Ishikawa (cell line): ENCODE results near the gene LILRA1.

ENCODE experiments used
- CEBPB ChIP-seq: IDR thresholded peaks from 2 replicates; pipeline ENCODE4 v1.6.1; 2012
- CREB1 ChIP-seq: IDR thresholded peaks from 2 replicates; pipeline ENCODE4 v1.6.1; 2012; ENCODE audit warnings: low read depth
- EGR1 ChIP-seq: IDR thresholded peaks from 2 replicates; pipeline ENCODE4 v1.6.1; 2012
- EP300 ChIP-seq: IDR thresholded peaks from 2 replicates; pipeline ENCODE4 v1.6.1; 2012; ENCODE audit warnings: borderline replicate concordance
- FOXM1 ChIP-seq: IDR thresholded peaks from 2 replicates; pipeline ENCODE4 v1.6.1; 2012; ENCODE audit warnings: low read depth, borderline replicate concordance
- MAX ChIP-seq: IDR thresholded peaks from 2 replicates; pipeline ENCODE4 v1.6.1; 2012
- NFIC ChIP-seq: IDR thresholded peaks from 2 replicates; pipeline ENCODE4 v1.6.1; 2012
- RAD21 ChIP-seq: IDR thresholded peaks from 2 replicates; pipeline ENCODE4 v1.6.1; 2012; ENCODE audit warnings: low read depth
- REST ChIP-seq: IDR thresholded peaks from 2 replicates; pipeline ENCODE4 v1.6.1; 2012; ENCODE audit warnings: low read depth, mild to moderate bottlenecking
- TAF1 ChIP-seq: IDR thresholded peaks from 2 replicates; pipeline ENCODE4 v1.6.1; 2012; ENCODE audit warnings: low read depth, mild to moderate bottlenecking
- TCF12 ChIP-seq: IDR thresholded peaks from 2 replicates; pipeline ENCODE4 v1.6.1; 2012; ENCODE audit warnings: low read depth
- TEAD4 ChIP-seq: IDR thresholded peaks from 2 replicates; pipeline ENCODE4 v1.6.1; 2012
- USF1 ChIP-seq: IDR thresholded peaks from 2 replicates; pipeline ENCODE4 v1.6.1; 2012
- YY1 ChIP-seq: IDR thresholded peaks from 2 replicates; pipeline ENCODE4 v1.6.1; 2012; ENCODE audit warnings: low read depth
- ZBTB7A ChIP-seq: IDR thresholded peaks from 2 replicates; pipeline ENCODE4 v1.6.1; 2012; ENCODE audit warnings: low read depth

The LILRA1 gene

GRCh38 chr19:54638683-54639082 is 45.3 kb downstream of the LILRA1 start:
- no peak for TF ChIP-seq EP300
- no peak for TF ChIP-seq MAX
- TF ChIP-seq USF1, result no peak
- TF ChIP-seq FOXM1, result no peak
- no peak for TF ChIP-seq TEAD4
- no peak for TF ChIP-seq ZBTB7A
- TF ChIP-seq YY1, result no peak
- no peak for TF ChIP-seq RAD21
- no peak for TF ChIP-seq CREB1
- TF ChIP-seq REST, result no peak
- TF ChIP-seq NFIC, result no peak
- TF ChIP-seq CEBPB, result no peak
- no peak for TF ChIP-seq TAF1
- TF ChIP-seq EGR1, result no peak

- TF ChIP-seq EP300 (no peak), CEBPB (no peak), REST (no peak)
Measured at GRCh38 chr19:54644056-54644455, 50.6 kb downstream of the LILRA1 start.

GRCh38 chr19:54646331-54646841 is 53.0 kb downstream of the LILRA1 start:
- no peak for TF ChIP-seq TCF12
- TF ChIP-seq RAD21, result no peak
- TF ChIP-seq MAX, result no peak
- TF ChIP-seq FOXM1, result no peak
- no peak for TF ChIP-seq NFIC
- no peak for TF ChIP-seq YY1
- no peak for TF ChIP-seq ZBTB7A
- TF ChIP-seq CEBPB, result no peak
- no peak for TF ChIP-seq CREB1
- TF ChIP-seq TEAD4, result no peak
- TF ChIP-seq EGR1, result no peak
- TF ChIP-seq REST, result no peak
- TF ChIP-seq TAF1, result no peak
- no peak for TF ChIP-seq EP300
- TF ChIP-seq USF1, result no peak

- TF ChIP-seq CREB1, result no peak
- no peak for TF ChIP-seq TEAD4
- no peak for TF ChIP-seq TCF12
- no peak for TF ChIP-seq TAF1
- TF ChIP-seq YY1, result no peak
- TF ChIP-seq EP300, result no peak
- no peak for TF ChIP-seq ZBTB7A
- no peak for TF ChIP-seq CEBPB
- TF ChIP-seq FOXM1, result no peak
- TF ChIP-seq RAD21, result no peak
Measured at GRCh38 chr19:54648129-54648528, 54.7 kb downstream of the LILRA1 start.

- TF ChIP-seq REST, result no peak
- TF ChIP-seq NFIC, result no peak
- no peak for TF ChIP-seq USF1
- TF ChIP-seq EGR1, result no peak
- TF ChIP-seq TAF1, result no peak
- TF ChIP-seq YY1, result no peak
- TF ChIP-seq CEBPB, result no peak
- TF ChIP-seq RAD21, result no peak
- TF ChIP-seq MAX, result no peak
- TF ChIP-seq ZBTB7A, result no peak
- TF ChIP-seq FOXM1, result no peak
- TF ChIP-seq EP300, result no peak
- no peak for TF ChIP-seq CREB1
- no peak for TF ChIP-seq TEAD4
- TF ChIP-seq TCF12, result no peak
Measured at GRCh38 chr19:54650108-54650655, 56.8 kb downstream of the LILRA1 start.
